Kidney epithelial cell (primary cell): ENCODE measurements around the gene OR2F2. TPM values are rescaled to one million over a fixed set of nuclear protein-coding genes. Genes with fewer than 3 reads are reported as not detected.

Experiments used
- DNase-seq: peaks from one replicate; pipeline ENCODE4 v3.0.0-alpha.2; 2010; ENCODE audit warnings: low read depth
- H3K27me3 ChIP-seq: 2 replicates; pipeline ENCODE4 v1.6.0; 2011; ENCODE audit warnings: low read length; ENCODE audit not compliant: control insufficient read depth, insufficient read depth
- H3K36me3 ChIP-seq: 2 replicates; pipeline ENCODE4 v1.5.1; 2011; ENCODE audit warnings: low read length; ENCODE audit not compliant: control insufficient read depth, insufficient read depth
- H3K4me3 ChIP-seq: 2 replicates; pipeline ENCODE4 v1.5.1; 2011; ENCODE audit warnings: low read depth, mild to moderate bottlenecking, control low read depth, low read length
- total RNA-seq: library from RNA; depleted of rRNA; stranded (reverse); fragments of >200 nt; gene quantifications from 2 replicates; pipeline ENCODE4 v1.2.3, GENCODE V29; 2015
- TF ChIP-seq, protein P1 (sequence below): IDR thresholded peaks from 2 replicates; pipeline ENCODE4 v1.5.1; 2011; ENCODE audit warnings: mild to moderate bottlenecking, moderate library complexity, low read length, control low read depth, inconsistent platforms; ENCODE audit not compliant: insufficient read depth, poor library complexity, severe bottlenecking

OR2F2 gene
- total RNA-seq, 1 donor from 2014 or later, result not detected

GRCh38 chr7:143965280-143965679 lies 30.2 kb downstream of the OR2F2 start:
- DNase-seq, result no peak
- H3K4me3 ChIP-seq, result no peak overlapping the region
- TF ChIP-seq, protein P1, sequence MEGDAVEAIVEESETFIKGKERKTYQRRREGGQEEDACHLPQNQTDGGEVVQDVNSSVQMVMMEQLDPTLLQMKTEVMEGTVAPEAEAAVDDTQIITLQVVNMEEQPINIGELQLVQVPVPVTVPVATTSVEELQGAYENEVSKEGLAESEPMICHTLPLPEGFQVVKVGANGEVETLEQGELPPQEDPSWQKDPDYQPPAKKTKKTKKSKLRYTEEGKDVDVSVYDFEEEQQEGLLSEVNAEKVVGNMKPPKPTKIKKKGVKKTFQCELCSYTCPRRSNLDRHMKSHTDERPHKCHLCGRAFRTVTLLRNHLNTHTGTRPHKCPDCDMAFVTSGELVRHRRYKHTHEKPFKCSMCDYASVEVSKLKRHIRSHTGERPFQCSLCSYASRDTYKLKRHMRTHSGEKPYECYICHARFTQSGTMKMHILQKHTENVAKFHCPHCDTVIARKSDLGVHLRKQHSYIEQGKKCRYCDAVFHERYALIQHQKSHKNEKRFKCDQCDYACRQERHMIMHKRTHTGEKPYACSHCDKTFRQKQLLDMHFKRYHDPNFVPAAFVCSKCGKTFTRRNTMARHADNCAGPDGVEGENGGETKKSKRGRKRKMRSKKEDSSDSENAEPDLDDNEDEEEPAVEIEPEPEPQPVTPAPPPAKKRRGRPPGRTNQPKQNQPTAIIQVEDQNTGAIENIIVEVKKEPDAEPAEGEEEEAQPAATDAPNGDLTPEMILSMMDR, result no peak
- no peaks in the 10 kb centered on the region for H3K36me3 ChIP-seq
- no peaks in the 10 kb centered on the region for H3K27me3 ChIP-seq

GRCh38 chr7:143967398-143967797 lies 32.4 kb downstream of the OR2F2 start:
- H3K27me3 ChIP-seq, result no peaks in the 10 kb centered on the region
- no peak for DNase-seq
- H3K4me3 ChIP-seq, result no peak overlapping the region
- TF ChIP-seq, protein P1, result no peak
- H3K36me3 ChIP-seq, result no peaks in the 10 kb centered on the region

DNA sequence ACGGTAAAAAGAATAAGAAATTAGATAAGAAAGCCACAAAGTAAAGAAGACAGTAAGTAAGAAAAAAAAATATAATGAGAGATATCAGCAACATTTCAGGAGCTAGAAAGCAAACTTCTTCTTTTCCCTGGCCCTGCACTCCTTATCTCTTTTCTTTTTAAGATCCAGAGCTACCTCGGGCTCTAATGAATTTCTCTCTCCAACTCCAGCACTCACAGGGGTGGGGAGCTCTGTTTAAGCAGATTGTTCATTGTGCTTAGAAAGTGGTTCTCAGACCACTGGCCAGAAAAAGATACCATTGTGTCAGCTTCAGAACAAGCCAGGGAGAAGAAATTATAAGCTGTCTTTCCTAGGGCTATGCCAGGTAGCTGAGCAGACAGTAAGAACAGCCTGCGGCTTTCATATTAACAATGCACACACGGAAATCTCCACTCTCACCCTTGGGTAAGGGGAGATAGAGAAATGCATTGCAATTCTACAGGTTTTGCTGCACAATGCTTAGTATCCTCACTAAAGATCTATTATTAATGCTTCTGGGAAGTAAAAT lies 38.9 kb downstream of the OR2F2 start:
- DNase-seq, result no peak
- Histone ChIP-seq H3K4me3 (no peak overlapping the region), H3K27me3 (no peaks in the 10 kb centered on the region), H3K36me3 (no peaks in the 10 kb centered on the region)
- TF ChIP-seq, protein P1, result no peak

- DNase-seq, result no peak
- TF ChIP-seq, protein P1, result no peak
- Histone ChIP-seq H3K36me3 (no peaks in the 10 kb centered on the region), H3K27me3 (no peaks in the 10 kb centered on the region), H3K4me3 (no peak overlapping the region)
Measured at GRCh38 chr7:143974459-143974858, 39.4 kb downstream of the OR2F2 start.

- Histone ChIP-seq H3K27me3 (no peaks in the 10 kb centered on the region), H3K36me3 (no peaks in the 10 kb centered on the region), H3K4me3 (no peak overlapping the region)
- DNase-seq, result no peak
- TF ChIP-seq, protein P1, result no peak
Measured at GRCh38 chr7:143975617-143976016, 40.6 kb downstream of the OR2F2 start.

GRCh38 chr7:143978585-143978984 lies 43.6 kb downstream of the OR2F2 start:
- DNase-seq, result no peak
- TF ChIP-seq, protein P1, result no peak
- Histone ChIP-seq H3K36me3 (no peaks in the 10 kb centered on the region), H3K4me3 (no peak overlapping the region), H3K27me3 (no peaks in the 10 kb centered on the region)
